ENCODE data around the gene PDE6A.

Gene PDE6A

GRCh38 chr5:149855366-149855765 lies 89.2 kb downstream of the PDE6A start:
- Histone ChIP-seq H3K27me3 (ENCODE audit: control insufficient read depth in 5 of 5, insufficient read depth in 4 of 5, low read length in 5 of 5) (no peaks in the 10 kb centered on the region), H3K4me1 (ENCODE audit: control insufficient read depth in 5 of 5, insufficient read depth in 5 of 5, low read length in 5 of 5) (peaks cover 0 to 15% (median 5%) of the 10 kb centered on the region in 5 donors), H3K27ac (ENCODE audit: low read depth, low read length) (no peak overlapping the region), H3K4me3 (ENCODE audit: low read depth in 1 of 5, low read length in 5 of 5) (no peak overlapping the region), H3K9me3 (ENCODE audit: control insufficient read depth in 5 of 5, low read length in 5 of 5) (no peaks in the 10 kb centered on the region), H3K36me3 (ENCODE audit: control insufficient read depth in 5 of 5, insufficient read depth in 5 of 5, low read length in 5 of 5) (peaks cover 0 to 10% (median 2%) of the 10 kb centered on the region in 5 donors), H3K9ac (ENCODE audit: low read length in 5 of 5) (no peak overlapping the region)

DNA sequence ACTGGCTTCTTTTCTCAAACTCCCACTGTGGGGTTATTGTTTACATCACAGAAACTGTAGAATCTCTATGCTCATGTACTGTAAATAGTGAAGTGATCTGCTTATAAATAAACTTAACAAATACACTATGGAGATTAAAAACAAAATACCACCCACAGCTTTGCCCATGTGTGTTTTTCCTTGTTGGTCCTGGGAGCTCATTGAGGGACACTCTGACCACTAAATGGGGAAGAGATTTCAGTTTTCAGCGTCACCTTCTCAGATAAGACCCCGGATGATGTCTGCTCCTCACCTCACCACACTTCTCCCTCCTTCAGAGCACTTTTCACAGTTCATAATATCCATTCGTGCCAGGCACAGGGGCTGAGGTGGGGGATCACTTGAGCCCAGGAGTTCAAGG lies 89.7 kb downstream of the PDE6A start:
- H3K27me3 ChIP-seq (ENCODE audit: control insufficient read depth in 5 of 5, insufficient read depth in 4 of 5, low read length in 5 of 5), result no peaks in the 10 kb centered on the region
- no peak overlapping the region for H3K4me3 ChIP-seq (ENCODE audit: low read depth in 1 of 5, low read length in 5 of 5)
- H3K4me1 ChIP-seq (ENCODE audit: control insufficient read depth in 5 of 5, insufficient read depth in 5 of 5, low read length in 5 of 5), result peaks cover 0 to 15% (median 5%) of the 10 kb centered on the region in 5 donors
- H3K27ac ChIP-seq (ENCODE audit: low read depth, low read length), result no peak overlapping the region
- H3K9me3 ChIP-seq (ENCODE audit: control insufficient read depth in 5 of 5, low read length in 5 of 5), result no peaks in the 10 kb centered on the region
- H3K36me3 ChIP-seq (ENCODE audit: control insufficient read depth in 5 of 5, insufficient read depth in 5 of 5, low read length in 5 of 5), result peaks cover 0 to 15% (median 6%) of the 10 kb centered on the region in 5 donors
- H3K9ac ChIP-seq (ENCODE audit: low read length in 5 of 5), result no peak overlapping the region

DNA sequence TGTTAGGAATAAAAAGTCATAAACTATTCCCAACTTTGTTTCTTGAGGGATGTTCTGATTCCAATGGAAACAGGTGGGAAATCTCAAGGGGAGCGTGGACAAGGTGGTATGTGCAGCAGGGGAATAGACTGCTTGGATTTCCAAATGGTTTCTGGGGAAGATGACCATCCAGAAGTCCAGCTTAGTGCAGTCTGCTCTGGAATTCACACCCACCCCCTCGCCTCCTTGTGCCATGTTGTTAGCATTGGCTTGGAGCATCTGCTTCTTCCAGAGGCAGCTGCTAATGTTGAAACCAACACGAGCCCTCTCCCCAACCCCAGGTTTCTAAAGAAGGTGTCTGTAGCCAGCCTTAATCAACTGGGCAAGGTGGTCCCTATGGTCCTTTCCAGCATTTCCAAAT lies 90.9 kb downstream of the PDE6A start:
- H3K36me3 ChIP-seq (ENCODE audit: control insufficient read depth in 5 of 5, insufficient read depth in 5 of 5, low read length in 5 of 5), result peaks cover 7 to 24% (median 10%) of the 10 kb centered on the region in 5 donors
- H3K4me3 ChIP-seq (ENCODE audit: low read depth in 1 of 5, low read length in 5 of 5), result no peak overlapping the region
- no peaks in the 10 kb centered on the region for H3K27me3 ChIP-seq (ENCODE audit: control insufficient read depth in 5 of 5, insufficient read depth in 4 of 5, low read length in 5 of 5)
- no peak overlapping the region for H3K27ac ChIP-seq (ENCODE audit: low read depth, low read length)
- H3K9me3 ChIP-seq (ENCODE audit: control insufficient read depth in 5 of 5, low read length in 5 of 5), result no peaks in the 10 kb centered on the region
- no peak overlapping the region for H3K9ac ChIP-seq (ENCODE audit: low read length in 5 of 5)
- H3K4me1 ChIP-seq (ENCODE audit: control insufficient read depth in 5 of 5, insufficient read depth in 5 of 5, low read length in 5 of 5), result peaks cover 0 to 15% (median 5%) of the 10 kb centered on the region in 5 donors

DNA sequence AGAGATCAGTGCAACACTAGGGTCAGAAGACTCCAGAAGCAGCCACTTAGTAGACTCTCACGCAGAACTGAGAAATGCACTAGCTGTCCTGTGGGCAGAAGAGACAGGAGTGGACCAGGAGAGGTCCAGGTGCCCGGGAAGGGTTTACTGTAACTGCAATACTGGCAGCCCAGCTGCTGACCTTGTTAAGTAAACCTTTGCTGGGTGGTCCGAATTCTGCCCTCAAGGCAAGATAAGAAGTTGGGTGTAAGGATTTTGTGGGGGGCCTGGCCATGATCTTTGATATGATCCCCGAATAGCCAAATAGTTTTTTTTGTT lies 91.3 kb downstream of the PDE6A start:
- H3K27me3 ChIP-seq (ENCODE audit: control insufficient read depth in 5 of 5, insufficient read depth in 4 of 5, low read length in 5 of 5), result no peaks in the 10 kb centered on the region
- H3K4me1 ChIP-seq (ENCODE audit: control insufficient read depth in 5 of 5, insufficient read depth in 5 of 5, low read length in 5 of 5), result peaks cover 0 to 15% (median 5%) of the 10 kb centered on the region in 5 donors
- no peaks in the 10 kb centered on the region for H3K9me3 ChIP-seq (ENCODE audit: control insufficient read depth in 5 of 5, low read length in 5 of 5)
- no peak overlapping the region for H3K9ac ChIP-seq (ENCODE audit: low read length in 5 of 5)
- H3K27ac ChIP-seq (ENCODE audit: low read depth, low read length), result no peak overlapping the region
- H3K36me3 ChIP-seq (ENCODE audit: control insufficient read depth in 5 of 5, insufficient read depth in 5 of 5, low read length in 5 of 5), result peaks cover 8 to 28% (median 14%) of the 10 kb centered on the region in 5 donors
- no peak overlapping the region for H3K4me3 ChIP-seq (ENCODE audit: low read depth in 1 of 5, low read length in 5 of 5)

- Histone ChIP-seq H3K9ac (ENCODE audit: low read length in 5 of 5) (no peak overlapping the region), H3K4me3 (ENCODE audit: low read depth in 1 of 5, low read length in 5 of 5) (no peak overlapping the region), H3K27me3 (ENCODE audit: control insufficient read depth in 5 of 5, insufficient read depth in 4 of 5, low read length in 5 of 5) (no peaks in the 10 kb centered on the region), H3K4me1 (ENCODE audit: control insufficient read depth in 5 of 5, insufficient read depth in 5 of 5, low read length in 5 of 5) (peaks cover 0 to 11% (median 4%) of the 10 kb centered on the region in 5 donors), H3K36me3 (ENCODE audit: control insufficient read depth in 5 of 5, insufficient read depth in 5 of 5, low read length in 5 of 5) (peaks cover 8 to 33% (median 16%) of the 10 kb centered on the region in 5 donors), H3K9me3 (ENCODE audit: control insufficient read depth in 5 of 5, low read length in 5 of 5) (no peaks in the 10 kb centered on the region), H3K27ac (ENCODE audit: low read depth, low read length) (no peak overlapping the region)
Measured at GRCh38 chr5:149852641-149853330, 91.8 kb downstream of the PDE6A start.

DNA sequence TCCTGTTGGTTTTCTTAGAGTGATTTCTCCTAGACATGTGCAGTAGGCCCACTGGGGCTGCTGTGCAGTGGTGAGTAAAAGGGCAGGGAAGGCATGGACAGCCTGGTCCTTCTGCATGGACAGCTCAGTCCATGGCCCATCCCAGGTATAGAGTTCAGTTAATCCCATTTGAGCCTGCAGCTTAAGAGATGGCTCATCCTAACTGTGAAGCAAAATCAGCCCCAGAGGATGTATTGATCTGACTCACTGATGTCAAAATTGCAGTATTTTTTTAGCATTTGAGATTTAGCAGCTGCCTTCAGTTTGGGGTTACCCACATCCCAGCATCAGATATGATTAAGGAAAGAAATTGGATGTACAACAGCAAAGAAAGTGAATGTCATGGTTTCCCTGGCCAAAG lies 93.4 kb downstream of the PDE6A start:
- no peaks in the 10 kb centered on the region for H3K9me3 ChIP-seq (ENCODE audit: control insufficient read depth in 5 of 5, low read length in 5 of 5)
- peaks cover 10 to 49% (median 29%) of the 10 kb centered on the region in 5 donors for H3K36me3 ChIP-seq (ENCODE audit: control insufficient read depth in 5 of 5, insufficient read depth in 5 of 5, low read length in 5 of 5)
- H3K4me3 ChIP-seq (ENCODE audit: low read depth in 1 of 5, low read length in 5 of 5), result no peak overlapping the region
- peaks cover 0 to 3% (median 0%) of the 10 kb centered on the region in 5 donors for H3K4me1 ChIP-seq (ENCODE audit: control insufficient read depth in 5 of 5, insufficient read depth in 5 of 5, low read length in 5 of 5)
- H3K27me3 ChIP-seq (ENCODE audit: control insufficient read depth in 5 of 5, insufficient read depth in 4 of 5, low read length in 5 of 5), result no peaks in the 10 kb centered on the region
- no peak overlapping the region for H3K27ac ChIP-seq (ENCODE audit: low read depth, low read length)
- H3K9ac ChIP-seq (ENCODE audit: low read length in 5 of 5), result no peak overlapping the region

- no peak overlapping the region for H3K4me3 ChIP-seq (ENCODE audit: low read depth in 1 of 5, low read length in 5 of 5)
- H3K36me3 ChIP-seq (ENCODE audit: control insufficient read depth in 5 of 5, insufficient read depth in 5 of 5, low read length in 5 of 5), result peaks cover 10 to 58% (median 39%) of the 10 kb centered on the region in 5 donors
- H3K27me3 ChIP-seq (ENCODE audit: control insufficient read depth in 5 of 5, insufficient read depth in 4 of 5, low read length in 5 of 5), result no peaks in the 10 kb centered on the region
- no peak overlapping the region for H3K27ac ChIP-seq (ENCODE audit: low read depth, low read length)
- H3K9ac ChIP-seq (ENCODE audit: low read length in 5 of 5), result no peak overlapping the region
- no peaks in the 10 kb centered on the region for H3K9me3 ChIP-seq (ENCODE audit: control insufficient read depth in 5 of 5, low read length in 5 of 5)
- peaks cover 0 to 3% (median 0%) of the 10 kb centered on the region in 5 donors for H3K4me1 ChIP-seq (ENCODE audit: control insufficient read depth in 5 of 5, insufficient read depth in 5 of 5, low read length in 5 of 5)
Measured at GRCh38 chr5:149849966-149850910, 94.4 kb downstream of the PDE6A start.

GRCh38 chr5:149849280-149849965 lies 95.2 kb downstream of the PDE6A start:
- Histone ChIP-seq H3K9ac (ENCODE audit: low read length in 5 of 5) (no peak overlapping the region), H3K4me1 (ENCODE audit: control insufficient read depth in 5 of 5, insufficient read depth in 5 of 5, low read length in 5 of 5) (peaks cover 0 to 3% (median 0%) of the 10 kb centered on the region in 5 donors), H3K27me3 (ENCODE audit: control insufficient read depth in 5 of 5, insufficient read depth in 4 of 5, low read length in 5 of 5) (no peaks in the 10 kb centered on the region), H3K36me3 (ENCODE audit: control insufficient read depth in 5 of 5, insufficient read depth in 5 of 5, low read length in 5 of 5) (peaks cover 7 to 67% (median 47%) of the 10 kb centered on the region in 5 donors), H3K9me3 (ENCODE audit: control insufficient read depth in 5 of 5, low read length in 5 of 5) (no peaks in the 10 kb centered on the region), H3K4me3 (ENCODE audit: low read depth in 1 of 5, low read length in 5 of 5) (no peak overlapping the region), H3K27ac (ENCODE audit: low read depth, low read length) (no peak overlapping the region)

- Histone ChIP-seq H3K27ac (ENCODE audit: low read depth, low read length) (no peak overlapping the region), H3K4me1 (ENCODE audit: control insufficient read depth in 5 of 5, insufficient read depth in 5 of 5, low read length in 5 of 5) (no peaks in the 10 kb centered on the region), H3K4me3 (ENCODE audit: low read depth in 1 of 5, low read length in 5 of 5) (no peak overlapping the region), H3K27me3 (ENCODE audit: control insufficient read depth in 5 of 5, insufficient read depth in 4 of 5, low read length in 5 of 5) (no peaks in the 10 kb centered on the region), H3K9ac (ENCODE audit: low read length in 5 of 5) (no peak overlapping the region), H3K36me3 (ENCODE audit: control insufficient read depth in 5 of 5, insufficient read depth in 5 of 5, low read length in 5 of 5) (peaks cover 10 to 78% (median 52%) of the 10 kb centered on the region in 5 donors), H3K9me3 (ENCODE audit: control insufficient read depth in 5 of 5, low read length in 5 of 5) (no peaks in the 10 kb centered on the region)
Measured at GRCh38 chr5:149847611-149848010, 97.0 kb downstream of the PDE6A start.
